HepG2 (cell line): ENCODE data around the gene DEFB113. TPM values are rescaled to one million over a fixed set of nuclear protein-coding genes. Genes with fewer than 3 reads are reported as not detected.

Experiments used
- ATAC-seq: fragments of 200-7000 bp; cut with Tn5 transposase; 3 replicates; pipeline ENCODE4 v1.9.1; 2020; ENCODE audit warnings: mild to moderate bottlenecking, moderate library complexity
- BruUV-seq: library from RNA; stranded (reverse); fragments of 400-500 nt; replicated peaks from 2 replicates; lab custom pipeline; 2021; lab: Mats Ljungman, UMichigan
- CTCF ChIA-PET: fragments of 300-600 bp; formaldehyde crosslinking; extraction: SDS; loops from one replicate; lab custom pipeline; 2021; ENCODE audit warnings: low total read pairs, inconsistent platforms, low intra/inter-chr PET ratio; lab: Yijun Ruan, JAX
- POLR2A ChIA-PET: fragments of 350-600 bp; sonication (Branson Sonifier 250); formaldehyde crosslinking; loops from one replicate; lab custom pipeline; 2020; ENCODE audit warnings: antibody characterized with exemption, inconsistent platforms; lab: Yijun Ruan, JAX
- DNase-seq: peaks from one replicate; pipeline ENCODE4 v3.0.0-alpha.2; 2015; ENCODE audit warnings: low spot score
- FAIRE-seq: peaks from 3 replicates; lab custom pipeline; 2011; peaks lifted over from hg19 to GRCh38; lab: Jason Lieb, UNC
- H2AFZ ChIP-seq: one replicate; pipeline ENCODE4 v1.6.1; 2011; ENCODE audit warnings: low read length, inconsistent platforms
- H3K27ac ChIP-seq: fragments of 300-600 bp; 3 replicates; pipeline ENCODE4 v1.8.0; 2011; ENCODE audit warnings: mixed run types, mild to moderate bottlenecking, mixed read lengths, low read length, inconsistent platforms; ENCODE audit not compliant: insufficient read depth; ENCODE audit errors: extremely low read length
- H3K27me3 ChIP-seq, 2 experiments: fragments of 200-600 bp in 1 of 2; 2 replicates in 1 of 2; 3 replicates in 1 of 2; pipeline versions ENCODE4 v1.6.0 to v1.8.0; 2011; ENCODE audit warnings: low read length in 2 of 2, mild to moderate bottlenecking in 2 of 2, moderate library complexity in 2 of 2, inconsistent platforms in 1 of 2; ENCODE audit not compliant: insufficient read depth in 2 of 2, control insufficient read depth in 1 of 2
- H3K36me3 ChIP-seq, 2 experiments: fragments of 200-600 bp in 1 of 2; replicated peaks in 1 of 2; 2 replicates in 1 of 2; 3 replicates in 1 of 2; pipeline versions ENCODE4 v1.5.1 to v1.8.0; 2011; ENCODE audit warnings: low read length in 2 of 2, inconsistent platforms in 1 of 2; ENCODE audit not compliant: insufficient read depth in 2 of 2, control insufficient read depth in 1 of 2
- H3K4me1 ChIP-seq: 2 replicates; pipeline ENCODE4 v1.5.1; 2012; ENCODE audit warnings: low read length, inconsistent platforms; ENCODE audit not compliant: insufficient read depth
- H3K4me2 ChIP-seq: 2 replicates; pipeline ENCODE4 v1.6.0; 2011; ENCODE audit warnings: low read depth, low read length, inconsistent platforms
- H3K4me3 ChIP-seq, 3 experiments: fragments of 200-600 bp in 1 of 3; sonication (generic), shearing (Covaris generic) in 1 of 3; replicated peaks in 1 of 3; 2 replicates each; pipeline ENCODE4 v1.5.1; 2011 to 2016; ENCODE audit warnings: low read length in 3 of 3, inconsistent platforms in 2 of 3, low read depth in 2 of 3, mild to moderate bottlenecking in 2 of 3, control low read depth in 1 of 3, mixed read lengths in 1 of 3; ENCODE audit not compliant: insufficient read depth in 1 of 3
- H3K79me2 ChIP-seq: one replicate; pipeline ENCODE4 v1.6.1; 2011; ENCODE audit warnings: low read length, inconsistent platforms; ENCODE audit not compliant: insufficient read depth
- H3K9ac ChIP-seq: 2 replicates; pipeline ENCODE4 v1.6.0; 2011; ENCODE audit warnings: mild to moderate bottlenecking, low read depth, low read length, inconsistent platforms; ENCODE audit not compliant: insufficient read depth
- H3K9me3 ChIP-seq: 2 replicates; pipeline ENCODE4 v1.5.1; 2012; ENCODE audit warnings: mild to moderate bottlenecking, low read length
- H4K20me1 ChIP-seq: 2 replicates; pipeline ENCODE4 v1.6.0; 2011; ENCODE audit warnings: inconsistent platforms, mild to moderate bottlenecking, low read length, moderate library complexity; ENCODE audit not compliant: insufficient read depth
- BCL6 ChIP-seq: IDR thresholded peaks from 2 replicates; pipeline ENCODE4 v1.6.1; 2016; ENCODE audit warnings: missing genetic modification reagents, missing compliant biosample characterization
- FOXA3 ChIP-seq: IDR thresholded peaks from 2 replicates; pipeline ENCODE4 v1.6.1; 2016; ENCODE audit warnings: missing genetic modification reagents, missing compliant biosample characterization
- GRHL1 ChIP-seq: sonication (generic); formaldehyde crosslinking; conservative IDR thresholded peaks from 2 replicates; pipeline ENCODE4 v1.8.0; 2022; ENCODE audit warnings: missing genetic modification reagents
- KDM5B ChIP-seq: sonication (generic); formaldehyde crosslinking; IDR thresholded peaks from 2 replicates; pipeline ENCODE4 v1.4.0; 2020; ENCODE audit warnings: missing genetic modification reagents, mild to moderate bottlenecking, borderline replicate concordance
- REPIN1 ChIP-seq: sonication (generic); formaldehyde crosslinking; IDR thresholded peaks from 2 replicates; pipeline ENCODE4 v1.8.0; 2022; ENCODE audit warnings: missing genetic modification reagents, low read depth, mild to moderate bottlenecking, borderline replicate concordance
- RFX1 ChIP-seq: fragments of 450-650 bp; IDR thresholded peaks from 2 replicates; pipeline ENCODE4 v1.6.1; 2017
- RFX3 ChIP-seq: IDR thresholded peaks from 2 replicates; pipeline ENCODE4 v1.6.1; 2016; ENCODE audit warnings: missing biosample characterization, missing genetic modification reagents
- ZBTB21 ChIP-seq: sonication (generic); formaldehyde crosslinking; IDR thresholded peaks from 2 replicates; pipeline ENCODE4 v1.4.0; 2020; ENCODE audit warnings: missing genetic modification reagents
- ZNF292 ChIP-seq: sonication (generic); formaldehyde crosslinking; IDR thresholded peaks from 2 replicates; pipeline ENCODE4 v1.8.1; 2022; ENCODE audit warnings: mild to moderate bottlenecking, low read depth, missing genetic modification reagents, borderline replicate concordance
- ZNF33B ChIP-seq: sonication (generic); formaldehyde crosslinking; IDR thresholded peaks from 2 replicates; pipeline ENCODE4 v1.5.1; 2020; ENCODE audit warnings: mild to moderate bottlenecking, missing genetic modification reagents
- ZNF382 ChIP-seq: sonication (generic); formaldehyde crosslinking; IDR thresholded peaks from 2 replicates; pipeline ENCODE4 v1.5.0; 2020; ENCODE audit warnings: missing genetic modification reagents, mild to moderate bottlenecking, borderline replicate concordance
- ZNF703 ChIP-seq: sonication (generic); formaldehyde crosslinking; IDR thresholded peaks from 2 replicates; pipeline ENCODE4 v1.5.1; 2020; ENCODE audit warnings: missing genetic modification reagents, mild to moderate bottlenecking, moderate library complexity, borderline replicate concordance
- ZNF746 ChIP-seq: sonication (generic); formaldehyde crosslinking; IDR thresholded peaks from 2 replicates; pipeline ENCODE4 v1.8.0; 2022; ENCODE audit warnings: mild to moderate bottlenecking, missing genetic modification reagents
- ZNF841 ChIP-seq: sonication (generic); formaldehyde crosslinking; IDR thresholded peaks from 2 replicates; pipeline ENCODE4 v1.8.1; 2023; ENCODE audit warnings: missing genetic modification reagents, borderline replicate concordance
- WGBS: methylation state at CpG from one replicate; pipeline ENCODE4 v1.1.6; 2017; ENCODE audit warnings: low lambda C conversion rate; 5-methylcytosine and 5-hydroxymethylcytosine counted together
- in situ Hi-C: cut with HindIII; loops from 2 replicates; pipeline ENCODE4 v1.10.0; 2017; ENCODE audit warnings: low pct_unique_long_range_greater_than_20kb; ENCODE audit not compliant: extremely low pct_ligation_motif_present
- intact Hi-C: fragments of 100-400 bp; cut with micrococcal nuclease; formaldehyde crosslinking; loops from one replicate; pipeline ENCODE4 v1.10.0; 2022; ENCODE audit not compliant: unreplicated experiment
- polyA plus RNA-seq, 8 experiments: library from polyadenylated mRNA; depleted of rRNA in 3 of 8; stranded (reverse) in 7 of 8; unstranded in 1 of 8; fragments of >200 nt; fragmentation: Illumina TruSeq in 4 of 8; extraction: Trizol in 4 of 8; gene quantifications; 2 replicates each; pipeline versions ENCODE4 v1.2.1 to v1.2.3, GENCODE V29; 2011 to 2016; ENCODE audit warnings: low read depth in 4 of 8, missing spikeins in 1 of 8, mixed read lengths in 1 of 8; ENCODE audit not compliant: insufficient read depth in 1 of 8
- total RNA-seq, 5 experiments: library from RNA; depleted of rRNA; stranded (reverse); fragments of >200 nt; fragmentation: Illumina TruSeq; extraction: Trizol; gene quantifications; 2 replicates each; pipeline ENCODE4 v1.2.3, GENCODE V29; 2016; ENCODE audit warnings: low read depth in 1 of 5
- TF ChIP-seq, protein P1 (sequence below): sonication (generic); formaldehyde crosslinking; IDR thresholded peaks from 2 replicates; pipeline ENCODE4 v1.4.0; 2020; ENCODE audit warnings: missing genetic modification reagents, mild to moderate bottlenecking, borderline replicate concordance
- TF ChIP-seq, protein P2 (sequence below): sonication (generic); formaldehyde crosslinking; IDR thresholded peaks from 2 replicates; pipeline ENCODE4 v1.5.1; 2020; ENCODE audit warnings: mild to moderate bottlenecking, missing genetic modification reagents

The DEFB113 gene
- total and polyA plus RNA-seq, 2 of the 13 experiments (the other 11 are each of a cell fraction or from before 2014, with no cell fraction given) = not detected

DNA sequence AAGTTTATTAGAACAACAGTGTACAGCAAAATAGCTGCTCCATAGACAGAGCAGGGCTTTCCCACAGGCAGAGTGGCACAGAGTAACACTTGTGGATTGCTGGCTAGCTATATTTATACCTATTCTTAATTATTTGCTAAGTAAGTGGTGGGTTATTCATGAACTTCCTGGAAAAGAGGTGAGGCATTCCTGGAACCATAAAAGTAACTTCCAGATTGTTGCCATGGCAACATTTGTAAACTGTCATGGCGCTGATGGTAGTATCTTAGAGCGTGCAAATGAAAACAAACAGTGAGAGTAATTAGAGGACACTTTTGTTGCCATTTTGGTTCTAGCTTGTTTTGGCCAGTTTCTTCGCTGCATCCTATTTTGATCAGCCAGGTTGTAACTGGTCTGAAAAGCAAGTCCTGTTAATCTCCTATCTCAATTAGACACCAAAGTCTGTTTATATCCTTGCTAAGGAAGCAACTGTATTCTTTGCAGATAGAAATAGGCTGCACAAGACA lies 29.4 kb downstream of the DEFB113 start:
- Histone ChIP-seq H3K36me3 (no peaks in the 10 kb centered on the region), H3K27ac (no peak overlapping the region), H2AFZ (no peak overlapping the region), H4K20me1 (no peaks in the 10 kb centered on the region), H3K9ac (no peak overlapping the region), H3K27me3 (no peaks in the 10 kb centered on the region), H3K4me2 (no peak overlapping the region), H3K4me1 (no peaks in the 10 kb centered on the region), H3K4me3 (no peak overlapping the region), H3K9me3 (no peaks in the 10 kb centered on the region), H3K79me2 (no peaks in the 10 kb centered on the region)
- WGBS = 14% methylated on average over 3 of the region's 3 CpGs
- TF ChIP-seq ZNF841 (CRISPR knock-in tag) (no peak), KDM5B (no peak), ZNF703 (CRISPR knock-in tag) (no peak), REPIN1 (CRISPR knock-in tag) (no peak), ZNF292 (CRISPR knock-in tag) (no peak), FOXA3 (no peak), RFX3 (peak; percentile 52; the same call in 1 of the 2 replicates), ZNF33B (CRISPR knock-in tag) (no peak), ZNF382 (CRISPR knock-in tag) (no peak), BCL6 (CRISPR knock-in tag) (no peak), ZNF746 (CRISPR knock-in tag) (no peak), RFX1 (peak; percentile 25; the same call in 1 of the 2 replicates), ZBTB21 (CRISPR knock-in tag) (no peak), GRHL1 (no peak)
- TF ChIP-seq, protein P1, sequence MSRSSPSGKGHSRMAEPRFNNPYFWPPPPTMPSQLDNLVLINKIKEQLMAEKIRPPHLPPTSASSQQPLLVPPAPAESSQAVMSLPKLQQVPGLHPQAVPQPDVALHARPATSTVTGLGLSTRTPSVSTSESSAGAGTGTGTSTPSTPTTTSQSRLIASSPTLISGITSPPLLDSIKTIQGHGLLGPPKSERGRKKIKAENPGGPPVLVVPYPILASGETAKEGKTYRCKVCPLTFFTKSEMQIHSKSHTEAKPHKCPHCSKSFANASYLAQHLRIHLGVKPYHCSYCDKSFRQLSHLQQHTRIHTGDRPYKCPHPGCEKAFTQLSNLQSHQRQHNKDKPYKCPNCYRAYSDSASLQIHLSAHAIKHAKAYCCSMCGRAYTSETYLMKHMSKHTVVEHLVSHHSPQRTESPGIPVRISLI = no peak
- TF ChIP-seq, protein P2, sequence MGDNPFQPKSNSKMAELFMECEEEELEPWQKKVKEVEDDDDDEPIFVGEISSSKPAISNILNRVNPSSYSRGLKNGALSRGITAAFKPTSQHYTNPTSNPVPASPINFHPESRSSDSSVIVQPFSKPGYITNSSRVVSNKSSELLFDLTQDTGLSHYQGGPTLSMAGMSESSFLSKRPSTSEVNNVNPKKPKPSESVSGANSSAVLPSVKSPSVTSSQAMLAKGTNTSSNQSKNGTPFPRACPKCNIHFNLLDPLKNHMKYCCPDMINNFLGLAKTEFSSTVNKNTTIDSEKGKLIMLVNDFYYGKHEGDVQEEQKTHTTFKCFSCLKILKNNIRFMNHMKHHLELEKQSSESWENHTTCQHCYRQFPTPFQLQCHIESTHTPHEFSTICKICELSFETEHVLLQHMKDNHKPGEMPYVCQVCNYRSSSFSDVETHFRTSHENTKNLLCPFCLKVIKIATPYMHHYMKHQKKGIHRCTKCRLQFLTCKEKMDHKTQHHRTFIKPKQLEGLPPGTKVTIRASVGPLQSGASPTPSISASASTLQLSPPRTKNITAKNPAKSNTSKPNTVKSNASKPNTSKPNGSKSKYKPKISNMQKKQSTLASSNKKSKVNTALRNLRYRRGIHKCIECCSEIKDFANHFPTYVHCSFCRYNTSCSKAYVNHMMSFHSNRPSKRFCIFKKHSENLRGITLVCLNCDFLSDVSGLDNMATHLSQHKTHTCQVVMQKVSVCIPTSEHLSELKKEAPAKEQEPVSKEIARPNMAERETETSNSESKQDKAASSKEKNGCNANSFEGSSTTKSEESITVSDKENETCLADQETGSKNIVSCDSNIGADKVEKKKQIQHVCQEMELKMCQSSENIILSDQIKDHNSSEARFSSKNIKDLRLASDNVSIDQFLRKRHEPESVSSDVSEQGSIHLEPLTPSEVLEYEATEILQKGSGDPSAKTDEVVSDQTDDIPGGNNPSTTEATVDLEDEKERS = no peak
- intact Hi-C loops (no loop called here), in situ Hi-C loops (no loop called here)
- no peak for ATAC-seq
- FAIRE-seq = no peak
- POLR2A ChIA-PET = no interaction called here
- CTCF ChIA-PET = no interaction called here
- no TSS peak for BruUV-seq
- no peak for DNase-seq
